GM23248 (cell line): ENCODE data around the gene ADRB1. TPM values are rescaled to one million over a fixed set of nuclear protein-coding genes. Genes with fewer than 3 reads are reported as not detected.

Experiments used
- DNase-seq: peaks from one replicate; pipeline ENCODE4 v3.0.0-alpha.2; 2015
- H2AFZ ChIP-seq: fragments of 200-600 bp; sonication (generic); 2 replicates; pipeline ENCODE4 v1.6.1; 2016; ENCODE audit warnings: antibody characterized with exemption
- H3F3A ChIP-seq: fragments of 200-600 bp; sonication (generic); 2 replicates; pipeline ENCODE4 v1.6.1; 2016; ENCODE audit warnings: mild to moderate bottlenecking, antibody characterized with exemption, mixed run types; ENCODE audit not compliant: insufficient read depth
- H3K27ac ChIP-seq: fragments of 200-600 bp; sonication (generic); 2 replicates; pipeline ENCODE4 v1.5.1; 2016; ENCODE audit warnings: mild to moderate bottlenecking
- H3K27me3 ChIP-seq: fragments of 200-600 bp; sonication (generic); replicated peaks from 2 replicates; pipeline ENCODE4 v1.6.1; 2016; ENCODE audit warnings: mild to moderate bottlenecking; ENCODE audit not compliant: insufficient read depth
- H3K36me3 ChIP-seq: fragments of 200-600 bp; sonication (generic); 2 replicates; pipeline ENCODE4 v1.6.1; 2016; ENCODE audit warnings: low read depth, mild to moderate bottlenecking
- H3K4me1 ChIP-seq: fragments of 200-600 bp; sonication (generic); 2 replicates; pipeline ENCODE4 v1.6.1; 2016; ENCODE audit warnings: mild to moderate bottlenecking; ENCODE audit not compliant: insufficient read depth
- H3K4me2 ChIP-seq: fragments of 200-600 bp; sonication (generic); one replicate; pipeline ENCODE4 v1.6.1; 2016; ENCODE audit warnings: mild to moderate bottlenecking; ENCODE audit not compliant: unreplicated experiment
- H3K4me3 ChIP-seq: fragments of 200-600 bp; sonication (generic); 2 replicates; pipeline ENCODE4 v1.5.1; 2016; ENCODE audit warnings: mild to moderate bottlenecking
- H3K79me2 ChIP-seq: fragments of 200-600 bp; sonication (generic); 2 replicates; pipeline ENCODE4 v1.6.1; 2016; ENCODE audit warnings: mild to moderate bottlenecking; ENCODE audit not compliant: insufficient read depth
- H3K9ac ChIP-seq: fragments of 200-600 bp; sonication (generic); 2 replicates; pipeline ENCODE4 v1.6.1; 2016; ENCODE audit warnings: mild to moderate bottlenecking
- H3K9me2 ChIP-seq: fragments of 200-600 bp; sonication (generic); 2 replicates; pipeline ENCODE4 v1.6.1; 2016; ENCODE audit warnings: mixed run types, mild to moderate bottlenecking, moderate library complexity; ENCODE audit not compliant: insufficient read depth
- H3K9me3 ChIP-seq: fragments of 200-600 bp; sonication (generic); one replicate; pipeline ENCODE4 v1.6.1; 2017; ENCODE audit warnings: low read depth
- H4K20me1 ChIP-seq: fragments of 200-600 bp; sonication (generic); 2 replicates; pipeline ENCODE4 v1.6.0; 2016; ENCODE audit not compliant: insufficient read depth
- EZH2 ChIP-seq: fragments of 200-600 bp; sonication (generic); IDR thresholded peaks from 2 replicates; pipeline ENCODE4 v1.6.1; 2018; ENCODE audit warnings: antibody characterized with exemption, mild to moderate bottlenecking; ENCODE audit not compliant: insufficient read depth, poor library complexity, severe bottlenecking
- EZH2phosphoT487 ChIP-seq: fragments of 200-600 bp; sonication (generic); IDR thresholded peaks from 2 replicates; pipeline ENCODE4 v1.6.1; 2018; ENCODE audit warnings: antibody characterized with exemption, moderate library complexity, mild to moderate bottlenecking, low read depth; ENCODE audit not compliant: insufficient read depth
- WGBS, 2 experiments: methylation state at CpG; one replicate each; pipeline ENCODE4 v1.1.6; 2015 to 2017; ENCODE audit warnings: low lambda C conversion rate in 2 of 2, low coverage in 1 of 2; ENCODE audit errors: missing lambda C conversion rate in 2 of 2; 5-methylcytosine and 5-hydroxymethylcytosine counted together
- in situ Hi-C: fragments of 300-500 bp; cut with MboI; formaldehyde crosslinking; loops from 2 replicates; pipeline ENCODE4 v1.15.0; 2020
- polyA plus RNA-seq: library from polyadenylated mRNA; unstranded; fragments of >200 nt; fragmentation: Nextera tagmentation; extraction: Ambion mirVana; gene quantifications from 2 replicates; pipeline ENCODE4 v1.2.1, GENCODE V29; 2016
- total RNA-seq: library from RNA; depleted of rRNA; stranded (reverse); fragments of >200 nt; shearing (Covaris generic); gene quantifications from 2 replicates; pipeline ENCODE4 v1.2.3, GENCODE V29; 2014

ADRB1 gene
- total and polyA plus RNA-seq, 2 experiments from 2014 or later = not detected

GRCh38 chr10:114027951-114028350, 15.7 kb upstream of the ADRB1 start:
- Histone ChIP-seq H3K27ac (no peak overlapping the region), H3K4me2 (no peak overlapping the region), H3K9me2 (no peaks in the 10 kb centered on the region), H3K4me1 (peaks cover 22% of the 10 kb centered on the region), H3K27me3 (0 out of 2 replicates have a peak, but pooled peaks cover 8% of the 10 kb centered on the region), H3K4me3 (no peak overlapping the region), H2AFZ (no peak overlapping the region), H4K20me1 (no peaks in the 10 kb centered on the region), H3K79me2 (no peaks in the 10 kb centered on the region), H3K9ac (no peak overlapping the region), H3K36me3 (no peaks in the 10 kb centered on the region), H3F3A (peaks cover 15% of the 10 kb centered on the region; the same call in 1 of the 2 replicates), H3K9me3 (no peaks in the 10 kb centered on the region)
- no peak for TF ChIP-seq EZH2
- TF ChIP-seq EZH2phosphoT487 = no peak
- WGBS, 2 experiments = 61 to 63% methylated on average over 3 of the region's 3 CpGs
- DNase-seq = no peak
- in situ Hi-C loops = no loop called here

GRCh38 chr10:114028425-114028824, 15.2 kb upstream of the ADRB1 start:
- Histone ChIP-seq H3K27me3 (0 out of 2 replicates have a peak, but pooled peaks cover 12% of the 10 kb centered on the region), H2AFZ (no peak overlapping the region), H3K79me2 (no peaks in the 10 kb centered on the region), H3K4me3 (no peak overlapping the region), H3K9me2 (no peaks in the 10 kb centered on the region), H3K27ac (no peak overlapping the region), H3K4me1 (peaks cover 22% of the 10 kb centered on the region), H4K20me1 (no peaks in the 10 kb centered on the region), H3K9ac (no peak overlapping the region), H3K36me3 (no peaks in the 10 kb centered on the region), H3K4me2 (no peak overlapping the region), H3K9me3 (no peaks in the 10 kb centered on the region), H3F3A (peaks cover 15% of the 10 kb centered on the region; the same call in 1 of the 2 replicates)
- WGBS, 2 experiments = 91 to 93% methylated on average over 4 of the region's 4 CpGs
- no peak for DNase-seq
- in situ Hi-C loops = no loop called here
- no peak for TF ChIP-seq EZH2
- TF ChIP-seq EZH2phosphoT487 = no peak

GRCh38 chr10:114029655-114030054, 14.0 kb upstream of the ADRB1 start:
- H3K79me2 ChIP-seq = no peaks in the 10 kb centered on the region

GRCh38 chr10:114030140-114030539, 13.5 kb upstream of the ADRB1 start:
- TF ChIP-seq EZH2phosphoT487 (no peak), EZH2 (no peak)
- no peak overlapping the region for H3K27ac ChIP-seq
- 74 to 82% methylated on average over 6 of the region's 6 CpGs for WGBS, 2 experiments
- H3K4me2 ChIP-seq = no peak overlapping the region
- H4K20me1 ChIP-seq = no peaks in the 10 kb centered on the region
- peaks cover 15% of the 10 kb centered on the region; the same call in 1 of the 2 replicates for H3F3A ChIP-seq
- no peak for DNase-seq
- H3K4me3 ChIP-seq = no peak overlapping the region
- no peak overlapping the region for H3K9ac ChIP-seq
- no peaks in the 10 kb centered on the region for H3K9me3 ChIP-seq
- H3K79me2 ChIP-seq = no peaks in the 10 kb centered on the region
- H3K9me2 ChIP-seq = no peaks in the 10 kb centered on the region
- in situ Hi-C loops = no loop called here
- peaks cover 22% of the 10 kb centered on the region for H3K4me1 ChIP-seq
- no peaks in the 10 kb centered on the region for H3K36me3 ChIP-seq
- peaks cover 14% of the 10 kb centered on the region; the same call in 1 of the 2 replicates for H3K27me3 ChIP-seq
- H2AFZ ChIP-seq = no peak overlapping the region

More at GRCh38 chr10:114029655-114030054, 14.0 kb upstream of the ADRB1 start:
- Histone ChIP-seq H3K36me3 (no peaks in the 10 kb centered on the region), H3K9me3 (no peaks in the 10 kb centered on the region), H3K9me2 (no peaks in the 10 kb centered on the region), H3K4me2 (no peak overlapping the region), H2AFZ (no peak overlapping the region), H3K27me3 (peaks cover 14% of the 10 kb centered on the region; the same call in 1 of the 2 replicates), H3F3A (peaks cover 15% of the 10 kb centered on the region; the same call in 1 of the 2 replicates), H3K27ac (no peak overlapping the region), H4K20me1 (no peaks in the 10 kb centered on the region), H3K4me3 (no peak overlapping the region), H3K4me1 (peaks cover 22% of the 10 kb centered on the region), H3K9ac (no peak overlapping the region)
- in situ Hi-C loops = no loop called here
- TF ChIP-seq EZH2phosphoT487 (no peak), EZH2 (no peak)
- WGBS, 2 experiments = 71 to 79% methylated on average over 4 of the region's 4 CpGs
- DNase-seq = no peak
